ENCODE data around the gene DNM1.
A peak's percentile ranks its signal among the peaks of the same experiment; 100 is the strongest.

The DNM1 gene

DNA sequence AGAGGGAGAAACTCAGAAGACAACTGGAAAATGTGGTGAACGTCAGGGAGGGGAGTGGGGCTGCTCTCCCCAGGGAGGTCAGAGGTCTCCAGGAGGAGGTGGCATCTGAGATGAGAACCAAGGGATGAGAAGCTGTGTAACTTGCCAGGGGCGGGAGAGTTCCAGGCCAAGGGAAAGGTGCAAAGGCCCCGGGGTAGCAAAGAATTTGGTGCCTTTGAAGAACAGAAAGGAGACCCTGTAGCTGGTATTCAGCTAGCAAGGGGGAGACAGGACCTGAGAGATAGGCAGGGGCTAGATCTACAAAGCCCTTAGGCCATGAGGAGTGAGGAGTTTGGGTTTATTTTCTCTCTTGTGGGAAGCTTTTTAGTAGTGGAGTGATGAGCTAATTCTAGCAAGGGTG, 3.3 kb downstream of the DNM1 start:
- no peak for DNase-seq

GRCh38 chr9:128206916-128207910, 4.0 kb downstream of the DNM1 start:
- DNase-seq, result no peak

DNA sequence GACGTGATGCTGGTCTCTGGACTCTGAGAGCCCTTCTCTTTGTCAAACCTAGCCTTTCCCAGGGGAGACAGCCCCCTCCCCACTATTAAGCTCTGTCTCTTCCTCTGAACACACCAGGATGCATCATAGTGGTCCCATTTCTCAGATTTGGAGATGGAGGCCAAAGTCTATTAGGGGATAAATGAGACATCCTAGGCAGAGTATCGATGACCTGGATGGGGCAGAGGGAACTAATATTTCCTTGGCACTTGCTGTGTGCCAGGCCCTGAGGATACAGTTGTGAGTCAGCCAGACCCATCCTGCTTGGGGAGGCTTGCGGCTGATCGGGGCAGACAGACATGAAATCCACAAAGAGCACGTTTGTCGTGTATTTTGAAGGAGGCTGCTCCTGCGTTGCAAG, 5.2 kb downstream of the DNM1 start:
- DNase-seq, result no peak

GRCh38 chr9:128208946-128209669, 5.9 kb downstream of the DNM1 start:
- no peak for DNase-seq

DNA sequence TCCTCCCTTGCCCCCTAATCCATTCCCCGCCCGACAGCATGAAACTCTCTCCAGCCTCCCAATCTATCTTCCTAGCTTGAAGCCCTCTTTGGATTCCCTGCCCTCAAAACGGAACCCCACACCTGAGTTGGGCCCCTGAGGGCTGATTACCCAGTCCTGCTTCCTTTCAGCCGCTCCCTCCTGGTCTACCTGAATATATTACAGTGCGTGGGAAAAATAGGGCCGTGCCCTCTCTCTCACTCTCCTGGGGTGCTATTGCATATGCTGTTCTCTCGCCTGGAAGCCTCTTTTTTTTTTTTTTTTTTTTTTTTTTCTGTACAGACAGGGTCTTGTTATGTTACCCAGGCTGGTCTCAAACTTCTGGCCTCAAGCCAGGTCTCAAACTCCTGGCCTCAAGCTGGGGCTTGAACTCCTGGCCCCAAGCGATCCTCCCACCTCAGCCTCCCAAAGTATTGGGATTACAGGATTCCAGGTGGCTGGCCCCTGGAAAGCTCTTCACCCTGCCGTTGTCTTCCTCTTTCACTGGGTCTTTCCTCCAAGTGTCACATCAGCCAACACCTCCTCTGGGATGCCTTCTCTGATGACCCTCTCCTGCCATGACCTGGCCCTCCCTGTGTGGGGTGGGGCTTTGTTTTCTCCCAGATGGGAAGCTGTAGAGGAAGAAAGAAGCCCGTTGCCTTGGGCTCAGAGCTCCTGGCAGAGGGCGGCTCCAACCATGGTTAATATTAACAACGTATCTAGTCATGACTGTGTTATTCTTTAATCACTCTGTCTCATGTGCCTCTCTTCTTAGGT, 8.2 kb downstream of the DNM1 start:
- no peak for DNase-seq

- DNase-seq, result no peak
Measured at GRCh38 chr9:128211981-128212281, 8.8 kb downstream of the DNM1 start.

DNA sequence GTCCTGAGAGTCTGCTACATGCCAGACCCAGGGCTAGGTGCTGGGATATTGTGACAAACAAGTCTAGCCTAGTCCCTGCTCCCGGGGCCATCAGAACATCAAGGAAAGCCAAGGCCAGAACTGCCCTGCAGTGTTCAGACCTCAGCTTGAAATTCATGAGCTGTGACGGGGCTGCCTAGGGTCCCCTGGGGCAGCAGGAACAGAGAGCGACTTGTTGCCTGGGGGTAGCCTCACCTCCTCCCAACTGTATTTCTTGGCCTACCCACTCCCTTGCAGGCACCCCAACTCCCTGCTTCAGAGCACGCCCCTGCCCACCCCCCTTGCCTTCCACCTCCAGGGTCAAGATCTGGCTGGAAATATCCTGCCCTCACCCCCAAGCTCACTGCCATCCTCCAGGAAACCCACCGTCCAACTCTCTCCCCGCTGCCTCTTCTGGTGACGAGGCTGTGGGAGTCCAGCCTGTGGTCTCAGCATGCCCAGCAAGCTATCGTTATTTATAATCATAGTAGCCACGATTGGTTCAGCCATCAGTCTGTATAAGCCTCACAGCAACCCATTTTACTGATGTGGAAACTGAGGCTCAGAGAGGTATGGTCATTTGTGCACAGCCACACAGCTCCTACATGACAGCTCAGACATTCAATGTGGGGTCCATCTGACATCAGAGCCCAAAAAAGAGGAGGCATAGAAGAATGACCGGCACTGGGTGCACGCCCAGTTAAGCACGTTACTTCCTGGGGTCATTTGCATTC, 10.7 kb downstream of the DNM1 start:
- no peak for DNase-seq

DNA sequence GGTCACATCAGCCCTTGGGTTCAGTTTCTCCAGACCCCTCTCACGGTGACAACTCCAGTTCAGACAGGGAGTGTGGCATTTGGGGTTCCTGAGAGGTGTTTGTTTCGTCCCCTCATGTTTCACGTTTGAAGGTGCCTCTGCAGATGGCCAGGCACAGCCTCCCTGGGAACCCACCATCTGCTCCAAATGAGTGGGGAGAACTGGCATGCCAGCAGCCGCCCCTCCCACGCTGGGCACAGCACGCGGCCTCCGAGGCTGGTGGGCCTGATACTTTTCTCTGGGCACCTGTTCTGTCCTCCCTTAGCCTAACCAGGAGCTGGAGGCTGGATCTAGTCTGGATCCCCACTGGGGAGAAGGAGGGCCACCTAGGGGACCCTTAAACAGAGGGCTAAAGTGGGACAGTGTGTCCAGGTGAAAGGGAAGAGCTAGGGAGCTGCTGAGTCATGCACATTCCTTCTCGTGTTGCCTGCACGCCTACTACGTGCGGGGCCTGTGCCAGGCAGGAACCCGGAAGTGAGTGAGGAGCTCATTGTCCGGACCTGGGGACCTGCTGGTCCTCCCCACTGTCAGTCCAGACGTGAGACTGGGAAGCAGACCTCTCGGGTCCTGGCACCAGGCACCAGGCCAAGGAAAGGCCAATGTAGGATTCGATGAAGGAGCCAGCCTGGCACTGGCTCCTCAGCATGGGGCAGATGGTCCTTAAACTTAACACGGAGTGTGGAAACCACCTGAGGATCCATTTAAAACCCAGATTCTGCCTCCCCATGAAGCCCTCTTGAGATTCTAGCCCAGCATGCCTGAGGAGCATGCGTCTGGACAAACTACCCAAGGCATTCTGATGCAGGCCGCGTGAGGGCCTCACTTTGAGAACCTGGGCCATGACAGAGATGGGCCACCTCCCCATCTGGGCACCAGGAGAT, 11.7 kb downstream of the DNM1 start:
- DNase-seq, result no peak

GRCh38 chr9:128215491-128216409, 12.6 kb downstream of the DNM1 start:
- no peak for DNase-seq

DNA sequence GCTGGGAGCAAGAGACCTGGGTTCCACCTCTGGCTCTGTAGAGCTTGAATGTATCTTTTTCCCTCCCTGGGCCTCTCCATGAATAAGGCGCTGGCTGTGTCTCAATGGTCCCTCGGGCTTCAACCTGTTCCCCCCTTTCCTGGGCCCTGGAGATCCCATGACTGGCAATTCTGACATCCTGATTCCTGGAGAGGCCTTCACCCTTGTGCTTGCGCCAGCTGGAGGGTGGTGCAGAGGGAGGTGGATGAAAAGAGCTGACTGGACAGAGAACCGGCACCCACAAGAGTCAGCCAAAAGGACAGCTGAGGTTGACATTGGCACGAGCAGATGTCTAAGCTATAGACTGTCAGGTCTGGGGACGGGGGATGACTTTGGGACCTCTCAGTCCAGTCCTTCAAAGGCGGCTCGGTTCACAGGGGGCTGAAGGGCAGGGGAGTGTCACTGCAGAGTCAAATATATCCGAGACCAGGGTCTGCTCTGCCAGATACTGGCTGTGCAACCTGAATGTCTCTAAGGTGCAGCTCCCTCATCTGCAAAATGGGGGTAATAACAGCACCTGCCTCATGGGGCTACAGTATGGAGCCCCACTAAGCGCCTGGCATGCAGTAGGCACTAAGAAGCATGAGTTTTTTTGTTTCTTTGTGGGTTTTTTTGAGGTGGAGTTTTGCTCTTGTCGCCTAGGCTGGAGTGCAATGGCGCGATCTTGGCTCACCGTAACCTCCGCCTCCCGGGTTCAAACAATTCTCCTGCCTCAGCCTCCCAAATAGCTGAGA, 13.8 kb downstream of the DNM1 start:
- no peak for DNase-seq

DNA sequence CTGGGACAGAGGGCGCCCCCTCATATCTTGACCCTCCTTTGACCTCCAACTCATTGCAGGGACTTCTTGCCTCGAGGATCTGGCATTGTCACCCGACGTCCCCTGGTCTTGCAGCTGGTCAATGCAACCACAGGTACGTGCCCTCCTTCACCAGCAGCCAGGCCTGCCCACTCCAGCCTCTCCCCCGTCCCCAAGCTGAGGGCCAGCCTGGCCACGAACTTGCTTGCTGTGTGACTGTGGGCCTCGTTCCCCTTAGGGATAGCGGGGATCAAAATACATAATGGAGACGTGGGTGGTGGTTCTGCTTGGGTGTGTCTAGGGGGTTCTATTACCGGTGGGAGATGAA, 15.0 kb downstream of the DNM1 start:
- no peak for DNase-seq

DNA sequence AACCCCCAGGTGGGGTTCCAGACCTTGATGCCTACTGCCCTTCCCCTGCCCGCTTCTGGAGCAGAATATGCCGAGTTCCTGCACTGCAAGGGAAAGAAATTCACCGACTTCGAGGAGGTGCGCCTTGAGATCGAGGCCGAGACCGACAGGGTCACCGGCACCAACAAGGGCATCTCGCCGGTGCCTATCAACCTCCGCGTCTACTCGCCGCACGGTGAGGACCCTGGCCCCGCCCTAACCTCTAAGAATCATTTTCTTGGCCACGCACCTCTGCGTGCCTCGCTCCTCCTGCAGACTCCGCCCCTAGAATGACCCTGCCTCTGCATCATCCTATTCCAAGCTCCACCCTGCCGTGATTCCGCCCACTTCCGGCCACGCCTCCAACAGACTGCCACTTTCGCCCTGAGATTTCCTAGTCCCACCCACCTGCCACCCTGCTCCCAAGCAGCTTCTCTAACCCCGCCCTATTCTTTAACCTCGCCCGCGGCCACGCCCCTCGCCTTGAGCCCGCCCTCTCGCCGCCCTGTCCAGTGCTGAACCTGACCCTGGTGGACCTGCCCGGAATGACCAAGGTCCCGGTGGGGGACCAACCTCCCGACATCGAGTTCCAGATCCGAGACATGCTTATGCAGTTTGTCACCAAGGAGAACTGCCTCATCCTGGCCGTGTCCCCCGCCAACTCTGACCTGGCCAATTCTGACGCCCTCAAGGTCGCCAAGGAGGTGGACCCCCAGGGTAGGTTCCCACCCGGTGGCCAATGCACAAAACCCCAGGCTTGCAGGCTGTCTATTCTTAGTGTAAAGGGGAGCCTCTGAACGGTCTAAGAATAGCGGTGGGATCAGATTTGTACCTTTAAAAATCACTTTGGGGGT, 15.6 kb downstream of the DNM1 start:
- DNase-seq, result peak; percentile 97

GRCh38 chr9:128219831-128220230, 16.7 kb downstream of the DNM1 start:
- no peak for DNase-seq

GRCh38 chr9:128222026-128222425, 18.8 kb downstream of the DNM1 start:
- no peak for DNase-seq

- no peak for DNase-seq
Measured at GRCh38 chr9:128222880-128223670, 19.9 kb downstream of the DNM1 start.

- DNase-seq, result no peak
Measured at GRCh38 chr9:128224877-128225276, 21.7 kb downstream of the DNM1 start.

- DNase-seq, result no peak
Measured at GRCh38 chr9:128225770-128226411, 22.7 kb downstream of the DNM1 start.
